A673 (cell line): ENCODE measurements around the gene DMD.

Source experiments
- CTCF ChIP-seq: fragments of 300-800, 200-600 bp; sonication (generic); conservative IDR thresholded peaks from 2 replicates; pipeline ENCODE4 v1.5.1; 2017; ENCODE audit warnings: low read depth, mild to moderate bottlenecking, antibody characterized with exemption, low read length, moderate library complexity, mixed read lengths
- EZH2 ChIP-seq: fragments of 200-600 bp; sonication (generic); IDR thresholded peaks from 2 replicates; pipeline ENCODE4 v1.6.1; 2017; ENCODE audit warnings: borderline replicate concordance, low read depth, mild to moderate bottlenecking, mixed read lengths, antibody characterized with exemption, low read length; ENCODE audit not compliant: poor library complexity, severe bottlenecking

GRCh38 chrX:31713120-31713519 lies 1498.2 kb downstream of the DMD start:
- no peak for TF ChIP-seq CTCF
- TF ChIP-seq EZH2, result no peak
